NCI-H526 (cell line): Measurements from ENCODE around the gene TCF7L1.

Experiments used
- DNase-seq, 2 experiments: peaks; one replicate each; lab custom pipeline; 2025; lab: John Stamatoyannopoulos, UW

The TCF7L1 gene

GRCh38 chr2:85355521-85355920 lies 222.3 kb downstream of the TCF7L1 start:
- DNase-seq = no peak

GRCh38 chr2:85356186-85356585 lies 223.0 kb downstream of the TCF7L1 start:
- no peak for DNase-seq

- no peak for DNase-seq
Observed at GRCh38 chr2:85357736-85358135, 224.5 kb downstream of the TCF7L1 start.
